ENCODE measurements around the gene SLC9A4.

SLC9A4 gene

DNA sequence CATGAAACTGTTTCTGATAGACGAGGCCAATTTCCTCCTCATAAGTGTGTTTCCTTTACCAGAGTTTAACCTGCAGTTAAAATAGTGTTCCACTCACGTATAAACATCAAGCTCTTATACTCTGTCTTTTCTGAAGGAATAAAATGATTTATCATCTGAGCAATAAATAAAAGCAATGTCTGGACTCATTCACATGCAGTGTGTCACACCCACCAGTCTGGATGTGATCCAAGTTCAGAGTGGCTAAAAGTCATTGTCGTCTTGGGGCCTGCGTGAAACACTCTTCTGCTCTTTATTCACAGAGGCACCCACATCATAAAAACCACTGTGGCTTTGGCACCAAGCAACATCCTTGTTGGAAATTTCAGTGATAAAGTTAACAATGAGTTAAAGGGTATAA is 19.5 kb upstream of the SLC9A4 start:
- no peak for DNase-seq (ENCODE audit: extremely low read depth in 1 of 2, low read depth in 1 of 2)

DNA sequence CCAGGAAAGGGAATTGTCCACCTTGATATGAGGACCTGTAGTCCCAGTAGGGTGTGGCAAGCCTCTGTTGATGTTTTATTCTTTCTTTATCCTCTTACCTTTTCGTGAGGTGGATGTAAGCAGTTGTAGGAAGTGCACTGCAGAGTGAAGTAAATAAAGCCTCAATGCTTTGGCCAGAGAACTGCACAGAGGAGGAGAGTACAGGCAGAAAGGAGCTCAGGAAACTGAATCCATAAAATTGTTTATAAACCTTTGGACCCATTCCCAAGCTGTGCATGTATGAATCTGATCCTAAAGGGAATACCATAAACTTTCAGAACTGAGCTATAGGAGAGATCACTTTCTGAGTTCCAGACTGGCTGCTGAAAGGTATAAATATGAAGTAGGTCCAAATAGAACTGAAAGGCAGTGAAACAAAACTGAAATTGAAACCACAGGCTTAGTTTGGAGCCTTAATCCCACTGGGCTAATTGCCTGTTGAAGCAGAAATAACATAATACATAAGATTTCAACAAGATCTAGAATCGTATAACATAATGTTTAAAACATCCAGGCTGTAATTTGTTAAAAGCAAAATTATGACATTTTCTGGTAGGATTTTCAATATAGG is 17.9 kb upstream of the SLC9A4 start:
- no peak for DNase-seq (ENCODE audit: extremely low read depth in 1 of 2, low read depth in 1 of 2)

DNA sequence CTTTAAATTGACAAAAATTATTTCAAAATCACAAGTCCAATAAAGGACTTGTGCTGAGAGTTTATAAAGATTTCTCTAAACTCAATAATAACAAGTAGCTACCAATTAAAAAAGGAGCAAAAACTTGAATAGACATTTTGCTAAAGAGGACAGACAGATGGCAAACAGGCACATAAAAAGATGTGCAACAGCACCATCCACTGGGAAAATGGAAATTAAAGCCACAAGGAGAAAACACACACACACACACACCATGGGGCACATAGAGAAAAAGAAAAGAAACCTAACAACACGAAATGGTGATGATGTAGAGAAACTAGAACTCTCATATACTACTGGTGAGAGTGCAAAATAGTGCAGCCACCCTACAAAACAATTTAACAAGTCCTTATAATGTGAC is 12.6 kb upstream of the SLC9A4 start:
- DNase-seq (ENCODE audit: extremely low read depth in 1 of 2, low read depth in 1 of 2): no peak

DNA sequence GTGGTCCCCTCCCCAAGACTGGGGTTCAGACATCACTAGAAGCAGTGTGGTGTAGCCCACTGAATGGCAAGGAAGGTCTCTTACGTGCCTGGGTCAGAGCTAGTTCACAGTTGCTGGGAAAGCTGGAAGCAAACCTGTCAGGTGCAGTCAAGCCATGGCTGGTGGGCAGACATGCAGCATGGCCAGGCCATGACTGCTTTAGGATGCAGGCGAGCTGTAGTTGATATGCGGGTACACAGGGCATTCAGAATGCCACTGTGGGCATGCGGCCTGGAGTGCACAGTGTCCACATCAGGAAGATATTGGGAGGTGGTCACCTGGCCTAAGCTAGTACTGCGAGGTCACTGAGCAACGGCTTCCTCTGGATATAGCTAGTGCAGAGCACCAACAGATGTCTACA is 11.8 kb upstream of the SLC9A4 start:
- DNase-seq (ENCODE audit: extremely low read depth in 1 of 2, low read depth in 1 of 2): no peak

DNA sequence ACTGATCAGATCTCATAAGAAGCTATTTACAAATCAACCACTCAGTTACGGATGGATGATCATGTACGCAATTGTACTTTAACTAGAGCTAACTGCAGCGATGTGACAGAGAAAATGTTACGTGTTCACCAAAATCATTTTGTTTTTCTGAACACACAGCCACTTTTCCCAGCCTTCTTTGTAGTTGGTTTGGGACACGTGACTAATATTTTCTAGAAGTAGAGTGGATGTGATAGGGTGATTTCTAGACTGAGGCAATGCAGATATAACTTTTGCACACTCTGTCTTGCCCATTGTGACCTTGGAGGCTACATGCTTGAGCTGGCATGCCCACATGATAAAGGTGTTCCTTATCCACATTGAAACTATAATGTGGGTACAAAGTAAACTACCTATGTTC is 9.9 kb upstream of the SLC9A4 start:
- DNase-seq (ENCODE audit: extremely low read depth in 1 of 2, low read depth in 1 of 2): no peak

DNA sequence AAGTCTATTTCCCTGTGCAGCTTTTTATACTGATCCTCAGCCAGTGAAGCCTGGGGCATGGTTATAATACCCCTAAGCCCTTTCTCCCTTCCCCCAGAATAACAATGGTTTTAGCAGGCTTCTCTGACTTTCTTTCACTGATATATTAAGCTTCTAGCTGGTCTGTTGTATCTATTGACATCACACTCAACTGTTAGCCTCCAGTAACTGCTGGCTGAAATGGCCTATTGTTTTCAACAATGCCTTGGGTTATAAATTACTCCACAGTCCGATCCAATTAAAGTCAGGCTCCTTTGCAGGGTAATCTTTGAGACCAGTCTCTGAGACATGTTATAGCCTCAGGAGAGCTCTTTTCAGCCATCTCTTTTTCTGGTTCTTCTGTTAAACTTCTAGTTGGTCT is 2.9 kb upstream of the SLC9A4 start:
- DNase-seq (ENCODE audit: extremely low read depth in 1 of 2, low read depth in 1 of 2): no peak

DNA sequence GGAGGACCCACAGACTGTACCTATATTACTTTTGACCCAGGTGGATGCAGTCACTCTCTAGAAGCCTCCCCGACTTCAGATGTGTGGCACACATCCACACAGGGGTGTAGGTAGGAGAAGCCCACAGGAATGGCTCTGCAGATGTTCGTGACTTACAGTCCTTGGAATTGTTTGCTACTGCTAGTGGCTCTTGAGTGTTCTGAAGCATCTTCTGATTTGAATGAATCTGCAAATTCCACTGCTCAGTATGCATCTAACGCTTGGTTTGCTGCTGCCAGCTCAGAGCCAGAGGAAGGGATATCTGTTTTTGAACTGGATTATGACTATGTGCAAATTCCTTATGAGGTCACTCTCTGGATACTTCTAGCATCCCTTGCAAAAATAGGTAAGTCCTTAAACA is 605 bp downstream of the SLC9A4 start:
- DNase-seq (ENCODE audit: extremely low read depth in 1 of 2, low read depth in 1 of 2): no peak

DNA sequence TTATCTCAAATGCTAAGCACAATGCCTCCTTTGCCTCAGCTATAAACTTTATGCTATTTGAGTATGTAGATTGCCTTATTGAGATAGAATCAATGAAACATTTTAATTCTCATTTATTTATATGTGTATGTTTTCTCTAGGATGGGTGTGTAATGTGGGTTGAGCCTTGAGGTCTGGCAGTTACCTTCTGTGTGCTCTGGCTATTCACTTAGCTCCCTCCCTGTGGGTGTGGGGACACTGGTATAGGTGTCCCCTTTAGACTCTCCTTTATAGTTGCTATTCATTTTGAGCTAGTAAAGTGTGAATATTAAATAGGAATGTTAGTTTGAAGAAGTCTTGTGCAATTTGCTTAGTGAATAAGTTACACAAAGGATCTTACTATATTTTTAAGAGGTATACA is 1.8 kb downstream of the SLC9A4 start:
- no peak for DNase-seq (ENCODE audit: extremely low read depth in 1 of 2, low read depth in 1 of 2)

DNA sequence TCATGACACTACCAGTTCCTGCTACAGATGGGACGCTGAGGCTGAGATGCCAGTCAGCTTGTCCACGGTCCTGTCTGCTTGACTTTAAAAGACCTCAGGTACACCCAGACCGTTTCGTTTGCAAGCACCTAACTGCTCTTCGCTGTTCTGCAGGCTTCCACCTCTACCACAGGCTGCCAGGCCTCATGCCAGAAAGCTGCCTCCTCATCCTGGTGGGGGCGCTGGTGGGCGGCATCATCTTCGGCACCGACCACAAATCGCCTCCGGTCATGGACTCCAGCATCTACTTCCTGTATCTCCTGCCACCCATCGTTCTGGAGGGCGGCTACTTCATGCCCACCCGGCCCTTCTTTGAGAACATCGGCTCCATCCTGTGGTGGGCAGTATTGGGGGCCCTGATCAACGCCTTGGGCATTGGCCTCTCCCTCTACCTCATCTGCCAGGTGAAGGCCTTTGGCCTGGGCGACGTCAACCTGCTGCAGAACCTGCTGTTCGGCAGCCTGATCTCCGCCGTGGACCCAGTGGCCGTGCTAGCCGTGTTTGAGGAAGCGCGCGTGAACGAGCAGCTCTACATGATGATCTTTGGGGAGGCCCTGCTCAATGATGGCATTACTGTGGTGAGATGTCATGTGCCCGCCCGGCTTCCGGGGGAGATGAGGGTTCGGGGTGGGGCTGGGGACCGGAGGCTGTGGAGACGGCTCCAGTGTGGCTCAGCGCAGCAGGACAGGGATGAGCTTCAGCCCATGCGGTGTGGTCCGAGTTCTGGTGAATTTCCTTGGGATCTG is 5.9 kb downstream of the SLC9A4 start:
- DNase-seq (ENCODE audit: extremely low read depth in 1 of 2, low read depth in 1 of 2): no peak

DNA sequence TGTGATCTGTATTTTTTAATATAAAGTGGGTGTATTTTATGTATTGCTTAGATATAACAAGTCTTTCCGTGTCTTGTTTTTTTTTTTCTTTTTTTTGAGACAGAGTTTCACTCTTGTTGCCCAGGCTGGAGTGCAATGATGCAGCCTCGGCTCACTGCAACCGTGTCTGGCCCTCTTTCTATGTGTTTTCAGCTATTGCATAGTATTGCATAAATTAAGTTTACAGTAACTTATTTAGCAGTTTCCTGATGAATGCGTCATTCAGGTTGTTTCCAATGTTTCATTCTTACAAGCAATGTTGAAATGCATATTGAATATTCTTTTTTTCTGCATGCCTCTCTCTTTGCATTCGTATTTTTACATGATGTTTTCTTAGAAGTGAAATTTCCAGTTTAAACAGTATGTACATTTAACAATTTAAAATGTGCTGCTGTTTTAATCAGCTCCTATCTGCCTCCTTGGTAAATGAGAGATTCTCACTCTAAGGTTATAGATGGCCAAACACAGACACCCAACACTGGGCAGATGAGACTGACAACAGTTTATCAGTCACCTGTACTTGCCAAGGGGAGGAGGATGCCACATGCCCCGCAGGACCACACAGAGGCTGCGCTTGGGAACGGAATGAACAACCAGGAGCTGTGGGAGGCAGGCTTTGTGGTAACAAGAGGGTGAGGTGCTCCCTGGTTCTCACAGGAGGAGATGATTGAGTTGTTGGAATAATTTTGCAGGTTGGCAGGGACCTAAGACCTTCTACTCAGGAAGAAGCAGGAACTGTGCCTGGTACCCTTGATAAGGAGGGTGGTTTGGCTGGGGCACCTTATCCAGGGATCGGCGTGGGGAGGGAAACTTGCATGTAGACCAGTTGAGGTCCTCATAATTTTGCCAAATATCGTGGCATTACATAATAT is 7.5 kb downstream of the SLC9A4 start:
- DNase-seq (ENCODE audit: extremely low read depth in 1 of 2, low read depth in 1 of 2): no peak

DNA sequence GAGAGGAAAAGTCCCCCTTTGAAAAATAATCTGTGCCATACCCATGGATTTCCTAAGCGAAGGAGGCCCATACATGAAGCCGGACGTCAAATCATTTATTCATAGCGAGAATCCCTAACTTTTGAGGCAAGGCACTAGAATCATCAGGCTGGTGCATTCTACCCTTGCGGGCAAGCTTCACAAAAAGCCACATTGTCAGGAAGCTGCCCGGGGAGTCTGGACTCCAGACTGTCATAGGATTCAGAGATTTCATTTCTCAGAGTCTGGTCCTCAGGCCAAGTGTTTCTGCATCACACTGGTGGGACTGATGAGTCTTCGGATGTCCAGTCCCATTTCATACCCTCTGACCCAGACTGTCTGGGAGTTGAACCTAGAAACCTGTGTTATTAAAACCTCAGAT is 8.9 kb downstream of the SLC9A4 start:
- DNase-seq (ENCODE audit: extremely low read depth in 1 of 2, low read depth in 1 of 2): no peak

DNA sequence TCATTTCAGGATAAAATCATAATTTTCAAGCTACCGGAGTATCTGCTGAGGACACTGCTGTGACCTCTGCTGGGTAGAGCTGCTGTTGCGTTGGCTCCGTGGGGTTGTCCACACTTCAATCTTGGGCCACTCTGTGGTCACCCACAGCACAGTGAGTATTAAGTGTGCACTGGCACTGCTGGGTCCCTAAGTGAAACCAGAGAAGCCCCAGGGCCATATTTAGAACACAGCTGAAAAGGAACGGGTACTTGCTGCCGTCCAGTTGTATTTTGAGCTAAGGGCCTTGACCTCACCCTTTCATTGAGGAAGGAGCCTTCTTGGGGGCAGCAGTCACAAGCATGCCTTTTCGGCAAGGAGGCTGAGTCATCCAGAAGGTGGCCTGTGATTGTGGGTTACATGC is 10.1 kb downstream of the SLC9A4 start:
- DNase-seq (ENCODE audit: extremely low read depth in 1 of 2, low read depth in 1 of 2): no peak

DNA sequence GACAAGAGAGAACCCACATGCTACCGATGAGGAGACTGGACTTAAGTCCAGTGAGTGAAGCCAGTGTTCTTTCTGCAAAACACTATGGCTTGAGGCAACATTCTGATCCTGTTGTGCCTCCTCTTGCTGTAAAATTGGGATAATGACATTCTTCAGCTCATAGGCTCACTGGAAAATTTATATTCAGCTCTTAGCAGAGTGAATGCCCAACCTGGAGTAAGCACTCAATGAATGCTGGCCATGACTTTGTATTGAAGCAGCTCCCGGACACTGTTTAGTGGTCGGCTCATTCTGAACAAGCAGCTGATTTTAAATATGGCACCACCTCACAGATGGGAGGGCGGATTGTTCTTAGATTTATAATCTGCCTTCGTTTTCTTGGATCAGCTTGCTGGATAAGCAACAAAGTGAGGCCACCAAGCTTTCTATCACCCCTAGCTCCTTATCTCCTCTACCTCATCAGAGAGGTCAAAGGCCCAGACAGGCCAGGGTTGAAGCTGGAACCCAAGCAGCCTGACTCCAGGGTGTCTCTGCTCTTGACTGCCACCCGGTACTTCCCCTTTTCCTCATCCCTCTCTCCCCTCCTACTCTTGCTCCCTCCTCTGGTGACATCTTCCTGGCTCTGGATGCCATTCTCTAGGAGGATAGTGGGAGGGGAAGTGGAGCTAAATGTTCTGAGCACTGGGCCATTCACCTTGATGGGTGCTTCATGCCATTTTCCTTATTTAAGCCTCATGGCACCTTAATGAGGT is 11.5 kb downstream of the SLC9A4 start:
- no peak for DNase-seq (ENCODE audit: extremely low read depth in 1 of 2, low read depth in 1 of 2)

DNA sequence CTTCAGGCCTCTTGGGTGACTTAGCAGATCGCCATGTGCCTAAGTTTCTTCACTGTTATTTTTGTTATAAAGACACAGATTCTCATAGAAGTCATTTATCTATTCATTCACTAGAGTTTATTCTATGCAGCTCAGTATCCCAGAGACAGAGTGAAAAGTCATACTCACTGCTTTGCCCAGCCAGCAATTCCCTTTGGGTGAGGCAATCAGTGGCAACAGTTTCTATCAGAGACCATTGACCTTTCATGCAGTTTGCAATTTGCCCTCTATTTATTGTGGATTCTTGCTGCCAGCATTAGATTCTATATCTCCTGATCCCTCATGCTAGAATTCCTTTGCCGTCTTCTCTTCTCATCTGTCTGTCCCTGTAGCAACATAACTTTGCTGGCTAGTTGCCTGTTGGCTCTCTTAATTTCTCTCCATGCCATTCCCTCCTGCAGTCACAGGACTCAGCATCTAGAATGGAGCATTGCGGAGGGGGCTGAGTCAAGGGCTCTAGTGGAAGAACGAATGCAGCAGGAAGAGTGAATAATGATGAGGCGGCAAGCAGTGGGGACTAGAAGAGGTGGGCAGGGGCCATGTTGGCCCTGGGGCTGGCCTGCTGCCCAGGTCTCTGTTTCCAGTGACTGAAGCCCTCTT is 12.2 kb downstream of the SLC9A4 start:
- no peak for DNase-seq (ENCODE audit: extremely low read depth in 1 of 2, low read depth in 1 of 2)

DNA sequence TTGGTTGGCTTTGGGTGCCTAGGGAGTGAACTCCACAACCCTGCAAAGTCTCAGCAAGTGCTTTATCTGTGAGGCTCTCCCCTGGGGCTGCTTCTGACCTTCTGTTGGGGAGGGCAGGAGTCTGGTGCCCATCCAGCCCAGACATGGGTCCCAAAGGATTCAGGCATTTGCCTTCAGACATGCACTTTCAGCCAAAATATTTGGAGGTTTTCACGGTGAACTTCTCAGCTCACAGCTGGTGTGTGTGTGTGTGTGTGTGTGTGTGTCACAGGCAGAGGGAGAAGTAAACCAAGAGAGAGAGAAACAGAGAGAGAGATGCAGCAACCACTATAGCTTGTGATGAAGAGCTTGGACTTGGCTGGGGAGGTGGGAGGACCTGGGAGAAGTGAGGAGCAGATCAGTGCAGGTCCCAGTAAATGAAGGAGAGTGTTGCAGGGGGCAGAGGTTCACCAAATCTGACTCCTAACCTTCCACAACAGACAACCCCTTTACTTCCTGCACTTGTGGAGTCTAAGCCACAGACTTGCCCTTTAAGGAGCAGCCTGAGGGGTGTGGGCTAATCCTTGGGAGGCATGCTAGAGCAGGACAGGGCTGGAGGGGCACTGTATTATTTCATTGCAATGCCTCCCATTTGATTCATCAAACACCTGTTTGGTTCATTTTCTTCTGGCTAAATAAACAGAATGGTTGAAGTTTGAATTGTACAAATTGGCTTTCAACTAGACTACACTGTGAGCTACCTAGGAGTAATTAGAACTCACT is 14.1 kb downstream of the SLC9A4 start:
- no peak for DNase-seq (ENCODE audit: extremely low read depth in 1 of 2, low read depth in 1 of 2)

DNA sequence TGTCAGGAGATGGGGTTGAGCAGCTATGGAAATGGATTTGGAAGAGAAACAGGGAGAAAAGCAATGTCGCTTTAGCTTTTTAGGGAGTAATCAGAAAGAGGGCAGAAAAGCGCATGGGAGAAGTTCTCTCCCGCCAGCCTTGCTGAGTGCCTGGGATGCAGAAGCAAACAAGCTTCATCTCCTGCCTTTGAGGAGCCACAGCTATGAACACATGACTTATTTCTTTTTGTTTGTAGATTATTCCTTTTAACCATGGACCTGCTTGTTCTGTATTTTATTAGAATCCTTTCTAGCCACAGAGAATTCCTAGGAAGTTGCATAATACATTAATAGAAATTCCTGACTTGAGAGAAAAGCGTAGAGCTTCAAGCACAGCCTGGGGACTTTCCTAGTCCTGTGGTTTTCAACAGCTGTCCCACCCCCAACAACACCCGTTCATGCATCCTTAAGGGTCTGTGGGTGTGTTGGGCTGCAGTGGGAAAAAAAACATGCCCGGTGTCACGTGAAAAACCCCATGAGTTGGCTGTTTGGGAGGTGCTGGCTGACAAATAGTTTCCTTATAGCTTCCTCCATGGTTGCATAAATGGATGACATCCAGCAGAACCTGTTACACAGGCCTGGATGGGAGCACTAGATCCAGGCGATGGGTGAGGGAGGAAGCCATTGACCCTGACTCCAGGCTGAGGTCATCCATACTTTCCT is 14.9 kb downstream of the SLC9A4 start:
- DNase-seq (ENCODE audit: extremely low read depth in 1 of 2, low read depth in 1 of 2): no peak

DNA sequence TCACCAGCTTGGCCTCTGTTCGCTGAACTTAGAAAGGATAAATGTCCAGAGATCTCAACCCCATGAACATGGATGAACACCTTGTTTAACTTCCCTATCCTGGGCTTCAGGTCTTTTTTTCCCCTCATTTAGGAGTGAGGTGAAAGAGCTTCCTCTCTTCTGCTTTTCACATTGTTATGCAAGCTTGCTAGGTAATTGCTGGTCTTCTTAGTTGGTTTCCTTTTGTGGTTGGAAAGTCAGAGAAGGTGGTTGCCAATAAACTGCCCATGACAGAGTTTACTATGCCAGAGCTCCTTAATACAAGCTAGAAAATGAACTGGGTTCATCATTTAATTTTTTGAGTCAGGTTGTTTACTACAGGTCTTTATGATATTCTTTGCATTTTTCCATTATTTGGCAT is 16.6 kb downstream of the SLC9A4 start:
- no peak for DNase-seq (ENCODE audit: extremely low read depth in 1 of 2, low read depth in 1 of 2)

DNA sequence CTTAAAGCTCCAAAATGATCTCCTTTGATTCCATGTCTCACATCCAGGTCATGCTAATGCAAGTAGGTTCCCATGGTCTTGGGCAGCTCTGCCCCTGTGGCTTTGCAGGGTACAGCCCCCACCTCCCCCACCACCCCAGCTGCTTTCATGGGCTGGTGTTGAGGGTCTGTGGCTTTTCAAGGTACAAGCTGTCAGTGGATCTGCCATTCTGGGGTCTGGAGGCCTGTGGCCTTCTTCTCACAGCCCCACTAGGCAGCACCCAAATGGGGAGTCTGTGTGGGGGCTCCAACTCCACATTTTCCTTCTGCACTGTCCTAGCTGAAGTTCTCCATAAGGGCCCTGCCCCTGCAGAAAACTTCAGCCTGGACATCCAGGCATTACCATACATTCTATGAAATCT is 19.0 kb downstream of the SLC9A4 start:
- DNase-seq (ENCODE audit: extremely low read depth in 1 of 2, low read depth in 1 of 2): no peak

DNA sequence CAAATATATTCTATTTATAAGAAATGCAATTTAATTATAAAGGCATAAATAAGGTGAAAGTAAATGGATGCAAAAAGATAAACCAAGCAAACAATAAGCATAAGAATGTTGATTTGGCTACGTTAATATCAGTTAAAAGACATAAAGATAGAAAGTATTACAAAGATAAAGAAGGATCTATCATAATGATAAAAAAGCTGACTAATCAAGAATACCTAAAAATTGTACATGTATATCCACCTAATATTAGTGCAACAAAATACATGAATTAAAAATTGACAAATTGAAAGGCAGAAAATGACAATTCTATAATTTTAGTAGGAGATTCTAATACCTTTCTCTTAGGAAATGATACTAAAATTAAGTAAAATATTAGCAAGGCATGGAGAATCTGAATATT is 21.5 kb downstream of the SLC9A4 start:
- no peak for DNase-seq (ENCODE audit: extremely low read depth in 1 of 2, low read depth in 1 of 2)
